K562 (cell line): ENCODE results near the gene DCTD. TPM values are rescaled to one million over a fixed set of nuclear protein-coding genes. Genes with fewer than 3 reads are reported as not detected.

Source experiments
- ATAC-seq: fragments of 200-7000 bp; cut with Tn5 transposase; 3 replicates; pipeline ENCODE4 v1.9.1; 2020; ENCODE audit warnings: moderate library complexity
- BruUV-seq: library from RNA; stranded (reverse); fragments of 400-500 nt; replicated peaks from 2 replicates; lab custom pipeline; 2021; lab: Mats Ljungman, UMichigan
- CTCF ChIA-PET: fragments of 300-600 bp; formaldehyde crosslinking; extraction: SDS; loops from one replicate; lab custom pipeline; 2021; ENCODE audit warnings: low intra/inter-chr PET ratio; lab: Yijun Ruan, JAX
- POLR2A ChIA-PET: fragments of 300-600, 350-650 bp; sonication (Branson Sonifier 250); formaldehyde crosslinking; extraction: SDS; loops from one replicate; lab custom pipeline; 2021; ENCODE audit warnings: antibody characterized with exemption, inconsistent platforms; lab: Yijun Ruan, JAX
- DNase-seq, 4 experiments: peaks; one replicate each; pipeline versions ENCODE4 v3.0.0 to v3.0.0-alpha.2; 2011 to 2018; ENCODE audit warnings: low spot score in 3 of 4, mixed read lengths in 3 of 4; ENCODE audit errors: extremely low read depth in 1 of 4
- FAIRE-seq: peaks from 2 replicates; lab custom pipeline; 2011; peaks lifted over from hg19 to GRCh38; lab: Jason Lieb, UNC
- H2AFZ ChIP-seq: 2 replicates; pipeline ENCODE4 v1.6.0; 2011; ENCODE audit warnings: low read depth, low read length, control low read depth, inconsistent platforms
- H3K27ac ChIP-seq: fragments of 200-600 bp; 3 replicates; pipeline ENCODE4 v1.8.0; 2011; ENCODE audit warnings: low read depth, mild to moderate bottlenecking, control low read depth, inconsistent platforms, low read length, moderate library complexity, mixed read lengths; ENCODE audit errors: extremely low read depth
- H3K27me3 ChIP-seq, 2 experiments: fragments of 300-600 bp in 1 of 2; 2 replicates in 1 of 2; 3 replicates in 1 of 2; pipeline versions ENCODE4 v1.6.0 to v1.8.0; 2011; ENCODE audit warnings: inconsistent platforms in 2 of 2, low read length in 2 of 2, mild to moderate bottlenecking in 1 of 2, mixed read lengths in 1 of 2, moderate library complexity in 1 of 2; ENCODE audit not compliant: control insufficient read depth in 2 of 2, insufficient read depth in 2 of 2
- H3K36me3 ChIP-seq: fragments of 300-600 bp; 3 replicates; pipeline ENCODE4 v1.8.0; 2011; ENCODE audit warnings: mild to moderate bottlenecking, low read length, inconsistent platforms; ENCODE audit not compliant: control insufficient read depth, insufficient read depth
- H3K4me1 ChIP-seq, 2 experiments: fragments of 200-600 bp in 1 of 2; replicated peaks in 1 of 2; 2 replicates in 1 of 2; 3 replicates in 1 of 2; pipeline versions ENCODE4 v1.5.1 to v1.8.0; 2011; ENCODE audit warnings: inconsistent platforms in 2 of 2, low read length in 2 of 2, mild to moderate bottlenecking in 1 of 2, mixed read lengths in 1 of 2, moderate library complexity in 1 of 2; ENCODE audit not compliant: control insufficient read depth in 2 of 2, insufficient read depth in 2 of 2
- H3K4me2 ChIP-seq: 2 replicates; pipeline ENCODE4 v1.6.1; 2011; ENCODE audit warnings: low read length, control low read depth, inconsistent platforms, mixed read lengths; ENCODE audit not compliant: insufficient read depth
- H3K4me3 ChIP-seq: fragments of 200-600 bp; sonication (generic), shearing (Covaris generic); 2 replicates; pipeline ENCODE4 v1.5.1; 2016; ENCODE audit warnings: control low read depth, inconsistent platforms
- H3K79me2 ChIP-seq: fragments of 200-600 bp; 3 replicates; pipeline ENCODE4 v1.8.0; 2011; ENCODE audit warnings: low read length, inconsistent platforms; ENCODE audit not compliant: control insufficient read depth, insufficient read depth
- H3K9ac ChIP-seq, 2 experiments: 2 replicates each; pipeline versions ENCODE4 v1.6.0 to v1.6.1; 2011; ENCODE audit warnings: low read depth in 2 of 2, low read length in 2 of 2, control low read depth in 1 of 2, inconsistent platforms in 1 of 2, mild to moderate bottlenecking in 1 of 2, mixed read lengths in 1 of 2; ENCODE audit not compliant: insufficient read depth in 1 of 2
- H3K9me1 ChIP-seq: one replicate; pipeline ENCODE4 v1.6.0; 2011; ENCODE audit warnings: inconsistent platforms, mild to moderate bottlenecking, low read length, moderate library complexity; ENCODE audit not compliant: control insufficient read depth, insufficient read depth
- H3K9me3 ChIP-seq: replicated peaks from 2 replicates; pipeline ENCODE4 v1.5.1; 2011; ENCODE audit warnings: low read depth, low read length, inconsistent platforms; ENCODE audit not compliant: control insufficient read depth, insufficient read depth
- H4K20me1 ChIP-seq: replicated peaks from 2 replicates; pipeline ENCODE4 v1.6.1; 2011; ENCODE audit warnings: low read length, inconsistent platforms, mixed read lengths; ENCODE audit not compliant: control insufficient read depth, insufficient read depth
- EZH2 ChIP-seq: IDR thresholded peaks from 2 replicates; pipeline ENCODE4 v1.6.1; 2012; ENCODE audit warnings: low read depth, mild to moderate bottlenecking, inconsistent platforms, low read length, borderline replicate concordance
- MAFK ChIP-seq: IDR thresholded peaks from 2 replicates; pipeline ENCODE4 v1.6.1; 2011; ENCODE audit warnings: low read length, improper control_type of control experiment
- MTA1 ChIP-seq: fragments of 450-650 bp; IDR thresholded peaks from 2 replicates; pipeline ENCODE4 v1.6.1; 2017; ENCODE audit warnings: borderline replicate concordance
- PHF20 ChIP-seq: fragments of 450-650 bp; IDR thresholded peaks from 2 replicates; pipeline ENCODE4 v1.6.1; 2018; ENCODE audit not compliant: partially characterized antibody
- POLR3A ChIP-seq: IDR thresholded peaks from 2 replicates; pipeline ENCODE4 v1.6.1; 2011; ENCODE audit warnings: borderline replicate concordance, mild to moderate bottlenecking, moderate library complexity; ENCODE audit not compliant: insufficient read length, insufficient read depth; ENCODE audit errors: extremely low read depth
- SIN3B ChIP-seq: fragments of 450-650 bp; IDR thresholded peaks from 2 replicates; pipeline ENCODE4 v1.6.1; 2017; ENCODE audit warnings: low read depth, mild to moderate bottlenecking, moderate library complexity
- SP1 ChIP-seq: sonication (generic); formaldehyde crosslinking; IDR thresholded peaks from 2 replicates; pipeline ENCODE4 v1.8.1; 2022; ENCODE audit warnings: mild to moderate bottlenecking, missing genetic modification reagents
- SRSF3 ChIP-seq: fragments of 200-400 bp; formaldehyde crosslinking; IDR thresholded peaks from 2 replicates; pipeline ENCODE4 v1.6.1; 2016; ENCODE audit warnings: mild to moderate bottlenecking, low read length, moderate library complexity; ENCODE audit not compliant: insufficient read depth
- THAP7 ChIP-seq: fragments of 250-450 bp; sonication (Bioruptor Pico); IDR thresholded peaks from 2 replicates; pipeline ENCODE4 v1.5.0; 2021
- ZNF41 ChIP-seq: fragments of 250-450 bp; sonication (Bioruptor Pico); conservative IDR thresholded peaks from 2 replicates; pipeline ENCODE4 v1.4.0; 2020; ENCODE audit warnings: mild to moderate bottlenecking
- ZNF785 ChIP-seq: fragments of 250-450 bp; sonication (Bioruptor Pico); IDR thresholded peaks from 2 replicates; pipeline ENCODE4 v1.4.0; 2020; ENCODE audit warnings: mild to moderate bottlenecking
- WGBS: fragments of 100-300 bp; shearing (Covaris generic); methylation state at CpG from one replicate; pipeline ENCODE4 v1.1.6; 2016; ENCODE audit warnings: low coverage, mixed read lengths; ENCODE audit not compliant: insufficient coverage; ENCODE audit errors: missing lambda C conversion rate; 5-methylcytosine and 5-hydroxymethylcytosine counted together
- in situ Hi-C: fragments of 300-500 bp; cut with MboI; formaldehyde crosslinking; loops from 4 replicates; pipeline ENCODE4 v1.15.0; 2018; ENCODE audit warnings: inconsistent platforms, mixed read lengths
- intact Hi-C: fragments of 100-400 bp; cut with micrococcal nuclease; formaldehyde crosslinking; loops from 2 replicates; pipeline ENCODE4 v1.14.2; 2022
- polyA plus RNA-seq, 8 experiments: library from polyadenylated mRNA; depleted of rRNA in 4 of 8; stranded (reverse) in 5 of 8; unstranded in 3 of 8; fragments of >200 nt; fragmentation: Nextera tagmentation in 2 of 8; fragmentation: Illumina TruSeq in 1 of 8; extraction: Ambion mirVana in 2 of 8; extraction: Trizol in 1 of 8; gene quantifications; 2 replicates each; pipeline versions ENCODE4 v1.2.1 to v1.2.3, GENCODE V29; 2011 to 2014; ENCODE audit warnings: inconsistent platforms in 1 of 8, missing spikeins in 1 of 8
- total RNA-seq, 7 experiments: library from RNA; depleted of rRNA in 6 of 7; stranded (reverse); fragments of >200 nt in 6 of 7; fragmentation: Illumina TruSeq in 2 of 7; extraction: Trizol in 2 of 7; gene quantifications; 2 replicates each; pipeline versions ENCODE4 v1.2.1 to v1.2.3, GENCODE V29; 2011 to 2021; ENCODE audit warnings: low replicate concordance in 1 of 7

Gene DCTD
- total and polyA plus RNA-seq, 9 of the 15 experiments (the other 6 are each of a cell fraction or from before 2014, with no cell fraction given), result 38.7 to 114 (median 76.5) TPM

DNA sequence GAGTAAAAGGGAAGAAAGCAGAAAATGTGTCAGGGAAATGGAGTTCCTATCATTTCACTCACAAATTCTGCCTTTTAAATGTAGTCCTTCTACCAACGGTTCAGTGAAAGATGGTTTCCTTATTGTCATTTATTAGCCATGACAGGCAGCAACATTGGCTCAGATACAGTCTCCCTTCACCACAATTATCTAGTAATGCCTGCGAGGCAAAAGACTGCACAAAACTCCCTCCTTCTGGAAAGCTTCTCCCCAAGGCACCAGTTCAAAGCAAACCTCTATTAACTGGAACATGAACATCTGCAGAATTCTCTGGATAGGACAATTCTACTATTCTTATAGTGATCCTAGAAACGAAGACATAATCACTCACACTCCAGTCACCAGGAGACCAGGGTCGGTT lies 28.3 kb downstream of the DCTD start:
- no peak overlapping the region for H3K9ac ChIP-seq
- H2AFZ ChIP-seq, result no peak overlapping the region
- H4K20me1 ChIP-seq, result no peaks in the 10 kb centered on the region
- peaks cover 9% of the 10 kb centered on the region for H3K9me3 ChIP-seq
- ATAC-seq (no peak), DNase-seq (no peak), FAIRE-seq (no peak)
- intact Hi-C loops, result no loop called here
- no peaks in the 10 kb centered on the region for H3K4me1 ChIP-seq
- CTCF ChIA-PET, result no interaction called here
- no peak overlapping the region for H3K4me3 ChIP-seq
- peaks cover 79% of the 10 kb centered on the region for H3K36me3 ChIP-seq
- BruUV-seq, result no TSS peak
- POLR2A ChIA-PET, result no interaction called here
- no peak overlapping the region for H3K27ac ChIP-seq
- no peaks in the 10 kb centered on the region for H3K9me1 ChIP-seq
- no peaks in the 10 kb centered on the region for H3K79me2 ChIP-seq
- H3K27me3 ChIP-seq, result no peaks in the 10 kb centered on the region
- in situ Hi-C loops, result no loop called here
- no peak for TF ChIP-seq SIN3B
- TF ChIP-seq ZNF785 (CRISPR knock-in tag), result no peak
- no peak for TF ChIP-seq PHF20
- TF ChIP-seq MTA1, result no peak
- TF ChIP-seq EZH2, result no peak
- TF ChIP-seq ZNF41 (CRISPR knock-in tag), result no peak
- TF ChIP-seq SRSF3, result no peak
- TF ChIP-seq SP1, result no peak
- TF ChIP-seq THAP7, result no peak
- no peak for TF ChIP-seq MAFK
- no peak for TF ChIP-seq POLR3A
- TF ChIP-seq, all 486 proteins: peak for 0
- WGBS, result 85% methylated on average over 4 of the region's 4 CpGs
- no peak overlapping the region for H3K4me2 ChIP-seq
